WTC11 (cell line): ENCODE data around the gene DENND2C.

Experiments used
- ATF1 ChIP-seq: sonication (generic); formaldehyde crosslinking; IDR thresholded peaks from 2 replicates; pipeline ENCODE4 v1.8.1; 2023; ENCODE audit warnings: mild to moderate bottlenecking, moderate library complexity, missing genetic modification reagents
- CBFB ChIP-seq: sonication (generic); formaldehyde crosslinking; IDR thresholded peaks from 2 replicates; pipeline ENCODE4 v1.8.1; 2022; ENCODE audit warnings: mild to moderate bottlenecking, low read depth, missing genetic modification reagents
- JUN ChIP-seq: sonication (generic); formaldehyde crosslinking; IDR thresholded peaks from 2 replicates; pipeline ENCODE4 v1.8.0; 2023; ENCODE audit warnings: mild to moderate bottlenecking, missing genetic modification reagents
- TF ChIP-seq, protein P1 (sequence below): fragments of 200-600 bp; IDR thresholded peaks from 2 replicates; pipeline ENCODE4 v1.8.0; 2022; ENCODE audit warnings: antibody characterized with exemption
- TF ChIP-seq, protein P2 (sequence below): sonication (generic); formaldehyde crosslinking; IDR thresholded peaks from 2 replicates; pipeline ENCODE4 v1.8.1; 2023; ENCODE audit warnings: mild to moderate bottlenecking, missing genetic modification reagents, moderate library complexity
- TF ChIP-seq, protein P3 (sequence below): sonication (generic); formaldehyde crosslinking; IDR thresholded peaks from 2 replicates; pipeline ENCODE4 v1.8.1; 2023; ENCODE audit warnings: mild to moderate bottlenecking, moderate library complexity, missing genetic modification reagents

DNA sequence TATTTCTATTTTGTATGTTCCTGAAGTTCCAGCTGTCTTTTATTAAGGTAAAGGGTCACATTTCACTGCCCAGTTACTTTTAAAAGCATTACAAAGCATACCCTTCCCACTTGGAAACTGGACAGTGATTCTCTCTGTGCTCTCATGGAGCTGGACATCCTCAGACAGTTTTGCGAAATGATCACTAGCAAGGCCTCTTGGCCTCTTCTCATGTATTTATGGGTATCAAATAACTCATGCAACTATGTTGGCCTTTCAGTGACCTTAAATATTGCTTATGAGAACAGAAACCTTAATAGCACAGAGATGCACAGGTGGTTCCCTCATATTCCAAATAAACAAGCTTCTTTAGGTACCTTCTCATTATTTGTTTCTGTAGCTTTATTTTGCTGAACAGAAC is 33.4 kb upstream of the DENND2C start:
- TF ChIP-seq, protein P1, sequence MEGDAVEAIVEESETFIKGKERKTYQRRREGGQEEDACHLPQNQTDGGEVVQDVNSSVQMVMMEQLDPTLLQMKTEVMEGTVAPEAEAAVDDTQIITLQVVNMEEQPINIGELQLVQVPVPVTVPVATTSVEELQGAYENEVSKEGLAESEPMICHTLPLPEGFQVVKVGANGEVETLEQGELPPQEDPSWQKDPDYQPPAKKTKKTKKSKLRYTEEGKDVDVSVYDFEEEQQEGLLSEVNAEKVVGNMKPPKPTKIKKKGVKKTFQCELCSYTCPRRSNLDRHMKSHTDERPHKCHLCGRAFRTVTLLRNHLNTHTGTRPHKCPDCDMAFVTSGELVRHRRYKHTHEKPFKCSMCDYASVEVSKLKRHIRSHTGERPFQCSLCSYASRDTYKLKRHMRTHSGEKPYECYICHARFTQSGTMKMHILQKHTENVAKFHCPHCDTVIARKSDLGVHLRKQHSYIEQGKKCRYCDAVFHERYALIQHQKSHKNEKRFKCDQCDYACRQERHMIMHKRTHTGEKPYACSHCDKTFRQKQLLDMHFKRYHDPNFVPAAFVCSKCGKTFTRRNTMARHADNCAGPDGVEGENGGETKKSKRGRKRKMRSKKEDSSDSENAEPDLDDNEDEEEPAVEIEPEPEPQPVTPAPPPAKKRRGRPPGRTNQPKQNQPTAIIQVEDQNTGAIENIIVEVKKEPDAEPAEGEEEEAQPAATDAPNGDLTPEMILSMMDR: no peak
- TF ChIP-seq ATF1 (CRISPR knock-in tag): no peak
- TF ChIP-seq, protein P2, sequence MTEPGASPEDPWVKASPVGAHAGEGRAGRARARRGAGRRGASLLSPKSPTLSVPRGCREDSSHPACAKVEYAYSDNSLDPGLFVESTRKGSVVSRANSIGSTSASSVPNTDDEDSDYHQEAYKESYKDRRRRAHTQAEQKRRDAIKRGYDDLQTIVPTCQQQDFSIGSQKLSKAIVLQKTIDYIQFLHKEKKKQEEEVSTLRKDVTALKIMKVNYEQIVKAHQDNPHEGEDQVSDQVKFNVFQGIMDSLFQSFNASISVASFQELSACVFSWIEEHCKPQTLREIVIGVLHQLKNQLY (CRISPR knock-in tag): no peak
- TF ChIP-seq, protein P3, sequence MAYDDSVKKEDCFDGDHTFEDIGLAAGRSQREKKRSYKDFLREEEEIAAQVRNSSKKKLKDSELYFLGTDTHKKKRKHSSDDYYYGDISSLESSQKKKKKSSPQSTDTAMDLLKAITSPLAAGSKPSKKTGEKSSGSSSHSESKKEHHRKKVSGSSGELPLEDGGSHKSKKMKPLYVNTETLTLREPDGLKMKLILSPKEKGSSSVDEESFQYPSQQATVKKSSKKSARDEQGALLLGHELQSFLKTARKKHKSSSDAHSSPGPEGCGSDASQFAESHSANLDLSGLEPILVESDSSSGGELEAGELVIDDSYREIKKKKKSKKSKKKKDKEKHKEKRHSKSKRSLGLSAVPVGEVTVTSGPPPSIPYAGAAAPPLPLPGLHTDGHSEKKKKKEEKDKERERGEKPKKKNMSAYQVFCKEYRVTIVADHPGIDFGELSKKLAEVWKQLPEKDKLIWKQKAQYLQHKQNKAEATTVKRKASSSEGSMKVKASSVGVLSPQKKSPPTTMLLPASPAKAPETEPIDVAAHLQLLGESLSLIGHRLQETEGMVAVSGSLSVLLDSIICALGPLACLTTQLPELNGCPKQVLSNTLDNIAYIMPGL (CRISPR knock-in tag): no peak
- no peak for TF ChIP-seq JUN (CRISPR knock-in tag)
- no peak for TF ChIP-seq CBFB (CRISPR knock-in tag)
